GM12864 (cell line): ENCODE data around the gene TM7SF2.
A peak's percentile ranks its signal among the peaks of the same experiment; 100 is the strongest.

ENCODE experiments used
- DNase-seq: peaks from one replicate; pipeline ENCODE4 v3.0.0-alpha.2; 2011; ENCODE audit warnings: low read depth
- H3K4me3 ChIP-seq: 2 replicates; pipeline ENCODE4 v1.5.1; 2011; ENCODE audit warnings: mild to moderate bottlenecking, low read depth, low read length, control low read depth
- CTCF ChIP-seq: IDR thresholded peaks from 2 replicates; pipeline ENCODE4 v1.5.1; 2011; ENCODE audit warnings: low read depth, mild to moderate bottlenecking, moderate library complexity, low read length, control low read depth, inconsistent platforms; ENCODE audit errors: missing control alignments

The TM7SF2 gene

GRCh38 chr11:65134240-65134951 is 22.7 kb downstream of the TM7SF2 start, which contains the start of gene SYVN1:
Gene SYVN1 (minus strand): TSS chr11:65134519. CDS start chr11:65133601, 918 bp downstream.
- peak within 1 kb of the TSS; percentile 86 for H3K4me3 ChIP-seq
- no peak for TF ChIP-seq CTCF
- DNase-seq: peak; percentile 76

- DNase-seq: peak; percentile 94
- no peak for TF ChIP-seq CTCF
- peak overlapping the region; percentile 86 for H3K4me3 ChIP-seq
These were observed 23.4 kb downstream of the TM7SF2 start for GRCh38 chr11:65134952-65135632.

DNA sequence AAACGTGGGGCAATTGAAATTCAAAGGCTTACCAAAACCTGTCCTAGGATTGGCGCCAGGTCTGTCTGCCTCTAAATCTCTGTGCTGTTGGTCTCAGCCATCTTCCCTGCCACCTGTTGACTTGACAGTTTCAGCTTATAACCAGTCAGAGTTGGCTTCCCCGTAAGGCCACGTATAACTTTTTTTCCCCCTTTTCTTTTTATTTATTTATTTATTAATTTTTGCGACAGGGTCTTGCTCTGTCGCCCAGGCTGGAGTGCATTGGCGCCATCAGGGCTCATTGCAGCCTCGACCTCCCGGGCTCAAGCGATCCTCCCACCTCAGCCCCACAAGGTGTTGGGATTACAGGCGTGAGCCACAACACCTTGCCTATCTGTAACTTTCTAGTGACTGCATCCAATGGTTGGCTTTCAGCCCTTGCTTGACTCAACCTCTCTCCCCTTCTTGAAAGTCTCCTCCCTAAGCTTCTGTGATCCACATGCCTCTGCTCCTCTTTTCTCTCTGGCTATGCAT is 24.0 kb downstream of the TM7SF2 start:
- peak overlapping the region; percentile 86 for H3K4me3 ChIP-seq

GRCh38 chr11:65136515-65137096 is 24.9 kb downstream of the TM7SF2 start:
- no peak for TF ChIP-seq CTCF
- no peak for DNase-seq
- no peak overlapping the region for H3K4me3 ChIP-seq

More for the DNA sequence above, 24.0 kb downstream of the TM7SF2 start:
- DNase-seq: no peak
- no peak for TF ChIP-seq CTCF

DNA sequence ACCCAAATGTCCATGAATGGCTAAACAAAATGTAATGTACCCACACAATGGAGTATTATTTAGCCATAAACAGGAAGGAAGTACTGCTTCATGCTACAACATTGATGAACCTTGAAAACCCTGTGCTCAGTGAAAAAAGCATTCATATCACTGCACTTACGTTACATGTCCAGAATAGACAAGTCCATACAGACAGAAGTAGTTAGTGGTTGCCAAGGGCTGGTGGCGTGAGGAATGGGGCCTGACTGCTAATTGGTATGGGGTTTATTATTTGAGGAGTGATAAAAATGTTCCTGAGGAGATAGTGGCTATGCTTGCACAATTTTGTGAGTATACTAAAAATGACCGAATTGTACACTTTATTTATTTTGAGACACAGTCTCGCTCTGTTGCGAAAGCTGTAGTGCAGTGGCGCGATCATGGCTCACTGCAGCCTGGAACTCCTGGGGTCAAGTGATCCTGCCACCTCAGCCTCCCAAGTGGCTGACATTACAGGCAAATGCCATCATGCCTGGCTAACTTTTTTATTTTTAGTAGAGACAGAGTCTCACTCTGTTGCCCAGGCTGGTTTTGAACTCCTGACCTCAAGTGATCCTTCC is 30.3 kb downstream of the TM7SF2 start:
- DNase-seq: no peak
- no peak overlapping the region for H3K4me3 ChIP-seq
- TF ChIP-seq CTCF: no peak

DNA sequence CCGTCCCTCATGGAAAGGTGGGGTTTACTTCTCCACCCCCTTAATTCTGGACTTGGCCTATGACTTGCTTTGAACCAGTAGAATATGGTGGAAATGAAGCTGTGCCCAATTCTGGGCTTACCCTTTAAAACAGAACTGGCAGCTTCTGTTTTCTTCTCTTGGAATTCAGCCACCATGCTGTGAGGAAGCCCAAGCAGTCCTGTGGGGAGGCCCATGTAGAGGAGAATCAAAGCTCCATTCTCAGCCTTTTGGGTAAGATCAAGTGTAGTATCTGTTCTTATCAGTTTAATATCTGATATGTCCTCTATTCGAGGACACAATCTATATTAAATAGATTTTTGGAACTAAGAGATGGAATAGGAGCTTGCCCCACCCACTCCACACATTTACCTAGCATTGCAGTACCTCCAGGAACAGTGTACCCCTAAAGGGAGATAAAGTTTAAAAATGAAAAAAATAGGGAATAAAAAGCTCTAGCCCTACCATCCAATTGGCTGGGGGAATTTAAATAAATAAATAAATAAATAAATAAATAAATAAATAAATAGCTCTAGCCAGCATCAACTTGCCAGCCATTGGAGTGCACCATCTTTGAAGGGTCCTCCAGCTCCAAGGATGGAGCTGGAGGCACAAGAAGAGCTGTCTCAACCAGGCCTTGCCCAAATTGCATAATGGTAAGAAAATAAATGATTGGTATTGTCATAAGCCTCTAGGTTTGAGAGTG is 35.8 kb downstream of the TM7SF2 start:
- no peak for TF ChIP-seq CTCF
- no peak overlapping the region for H3K4me3 ChIP-seq
- no peak for DNase-seq
